H9 (cell line): ENCODE results near the gene FARP2. TPM values are rescaled to one million over a fixed set of nuclear protein-coding genes. Genes with fewer than 3 reads are reported as not detected.

Experiments
- DNase-seq: peaks from one replicate; pipeline ENCODE4 v3.0.0-alpha.2; 2017
- H2AFZ ChIP-seq: one replicate; pipeline ENCODE4 v1.6.1; 2013; ENCODE audit warnings: mild to moderate bottlenecking, low read length, control low read depth, moderate library complexity
- H2AK5ac ChIP-seq: 2 replicates; pipeline ENCODE4 v1.6.1; 2013; ENCODE audit warnings: low read length, control low read depth, mixed read lengths; ENCODE audit not compliant: insufficient read length
- H2BK120ac ChIP-seq: one replicate; pipeline ENCODE4 v1.6.1; 2013; ENCODE audit warnings: low read depth, mild to moderate bottlenecking, low read length, control low read depth, inconsistent platforms; ENCODE audit not compliant: poor library complexity, severe bottlenecking
- H2BK12ac ChIP-seq: 2 replicates; pipeline ENCODE4 v1.6.1; 2013; ENCODE audit warnings: low read length, control low read depth, mixed read lengths, low read depth; ENCODE audit not compliant: insufficient read length
- H2BK15ac ChIP-seq: 2 replicates; pipeline ENCODE4 v1.6.1; 2013; ENCODE audit warnings: low read depth, low read length, control low read depth
- H2BK20ac ChIP-seq: one replicate; pipeline ENCODE4 v1.6.1; 2013; ENCODE audit warnings: low read depth, mild to moderate bottlenecking, low read length, control low read depth, inconsistent platforms; ENCODE audit not compliant: poor library complexity, severe bottlenecking
- H2BK5ac ChIP-seq: 2 replicates; pipeline ENCODE4 v1.6.1; 2013; ENCODE audit warnings: low read length, control low read depth, mixed read lengths; ENCODE audit not compliant: insufficient read length
- H3K14ac ChIP-seq: 2 replicates; pipeline ENCODE4 v1.6.1; 2013; ENCODE audit warnings: low read length, control low read depth; ENCODE audit not compliant: insufficient read depth
- H3K18ac ChIP-seq: 2 replicates; pipeline ENCODE4 v1.6.1; 2013; ENCODE audit warnings: low read depth, mild to moderate bottlenecking, mixed read lengths, low read length, control low read depth; ENCODE audit not compliant: insufficient read length
- H3K23ac ChIP-seq: 2 replicates; pipeline ENCODE4 v1.6.1; 2013; ENCODE audit warnings: low read length, control low read depth, mixed read lengths, low read depth; ENCODE audit not compliant: insufficient read length
- H3K23me2 ChIP-seq: 2 replicates; pipeline ENCODE4 v1.6.1; 2013; ENCODE audit warnings: low read depth, mild to moderate bottlenecking, mixed read lengths, low read length, control low read depth; ENCODE audit not compliant: insufficient read length, poor library complexity, severe bottlenecking
- H3K27ac ChIP-seq: 2 replicates; pipeline ENCODE4 v1.5.1; 2013; ENCODE audit warnings: low read length, control low read depth, mixed read lengths, low read depth; ENCODE audit not compliant: insufficient read length
- H3K27me3 ChIP-seq: 2 replicates; pipeline ENCODE4 v1.6.1; 2013; ENCODE audit warnings: low read length, control low read depth, inconsistent platforms; ENCODE audit not compliant: insufficient read depth
- H3K4ac ChIP-seq: 2 replicates; pipeline ENCODE4 v1.6.1; 2013; ENCODE audit warnings: low read depth, mild to moderate bottlenecking, control low read depth, inconsistent platforms, low read length, moderate library complexity
- H3K4me1 ChIP-seq: 2 replicates; pipeline ENCODE4 v1.6.1; 2013; ENCODE audit warnings: low read length, control low read depth, inconsistent platforms; ENCODE audit not compliant: insufficient read depth
- H3K4me2 ChIP-seq: 2 replicates; pipeline ENCODE4 v1.6.1; 2013; ENCODE audit warnings: low read length, control low read depth, mixed read lengths; ENCODE audit not compliant: insufficient read length, insufficient read depth
- H3K56ac ChIP-seq: 2 replicates; pipeline ENCODE4 v1.6.1; 2013; ENCODE audit warnings: low read depth, mild to moderate bottlenecking, mixed read lengths, low read length, control low read depth; ENCODE audit not compliant: insufficient read length
- H3K79me1 ChIP-seq: 2 replicates; pipeline ENCODE4 v1.6.1; 2013; ENCODE audit warnings: low read depth, mild to moderate bottlenecking, moderate library complexity, low read length, control low read depth, inconsistent platforms; ENCODE audit not compliant: insufficient read depth, poor library complexity, severe bottlenecking
- H3K79me2 ChIP-seq: 2 replicates; pipeline ENCODE4 v1.6.1; 2013; ENCODE audit warnings: low read length, control low read depth, inconsistent platforms; ENCODE audit not compliant: insufficient read depth
- H3K9ac ChIP-seq: 2 replicates; pipeline ENCODE4 v1.6.1; 2013; ENCODE audit warnings: low read length, control low read depth, mixed read lengths; ENCODE audit not compliant: insufficient read length; ENCODE audit errors: extremely low read depth
- H3K9me3 ChIP-seq: one replicate; pipeline ENCODE4 v1.6.1; 2013; ENCODE audit warnings: low read depth, low read length, inconsistent platforms; ENCODE audit not compliant: control insufficient read depth
- H3T11ph ChIP-seq: one replicate; pipeline ENCODE4 v1.6.1; 2013; ENCODE audit warnings: mild to moderate bottlenecking, low read length, control low read depth, inconsistent platforms
- H4K20me1 ChIP-seq: one replicate; pipeline ENCODE4 v1.6.1; 2013; ENCODE audit not compliant: control insufficient read depth, insufficient read length, insufficient read depth
- H4K5ac ChIP-seq: 2 replicates; pipeline ENCODE4 v1.6.1; 2013; ENCODE audit warnings: low read depth, mild to moderate bottlenecking, mixed read lengths, low read length, control low read depth; ENCODE audit not compliant: insufficient read length
- H4K8ac ChIP-seq: replicated peaks from 2 replicates; pipeline ENCODE4 v1.6.1; 2013; ENCODE audit warnings: low read length, control low read depth, mixed read lengths, low read depth; ENCODE audit not compliant: insufficient read length
- H4K91ac ChIP-seq: 2 replicates; pipeline ENCODE4 v1.6.1; 2013; ENCODE audit warnings: low read depth, mild to moderate bottlenecking, moderate library complexity, mixed read lengths, low read length, control low read depth; ENCODE audit not compliant: insufficient read length
- H3K27ac Mint-ChIP-seq, 3 experiments: 2 replicates in 2 of 3; 3 replicates in 1 of 3; pipeline ENCODE4 v1.8.0; 2020 to 2021; ENCODE audit warnings: mixed read lengths in 3 of 3, mild to moderate bottlenecking in 1 of 3, moderate library complexity in 1 of 3
- H3K27me3 Mint-ChIP-seq: 2 replicates; pipeline ENCODE4 v1.8.0; 2021; ENCODE audit warnings: low read depth, mild to moderate bottlenecking, moderate library complexity, mixed read lengths
- H3K36me3 Mint-ChIP-seq, 3 experiments: 2 replicates in 2 of 3; 3 replicates in 1 of 3; pipeline ENCODE4 v1.8.0; 2020 to 2021; ENCODE audit warnings: low read depth in 3 of 3, mixed read lengths in 3 of 3; ENCODE audit not compliant: insufficient read depth in 1 of 3
- H3K4me1 Mint-ChIP-seq, 2 experiments: 2 replicates each; pipeline ENCODE4 v1.8.0; 2020; ENCODE audit warnings: mixed read lengths in 2 of 2
- H3K4me3 Mint-ChIP-seq, 2 experiments: 2 replicates in 1 of 2; 3 replicates in 1 of 2; pipeline ENCODE4 v1.8.0; 2020 to 2021; ENCODE audit warnings: mild to moderate bottlenecking in 2 of 2, mixed read lengths in 2 of 2, moderate library complexity in 1 of 2
- H3K9me3 Mint-ChIP-seq, 2 experiments: 2 replicates in 1 of 2; 3 replicates in 1 of 2; pipeline ENCODE4 v1.8.0; 2020; ENCODE audit warnings: mild to moderate bottlenecking in 2 of 2, mixed read lengths in 2 of 2, moderate library complexity in 1 of 2
- CTCF ChIP-seq: fragments of 200-600 bp; sonication (generic); conservative IDR thresholded peaks from 3 replicates; pipeline ENCODE4 v1.8.0; 2021; ENCODE audit warnings: antibody characterized with exemption, mild to moderate bottlenecking
- WGBS: extraction: QIAGEN DNeasy Blood & Tissue Kit; methylation state at CpG from one replicate; pipeline ENCODE4 v1.1.7; 2013; ENCODE audit warnings: missing lambda C conversion rate, low lambda C conversion rate, mixed read lengths; ENCODE audit not compliant: insufficient read length; ENCODE audit errors: extremely low coverage; 5-methylcytosine and 5-hydroxymethylcytosine counted together
- total RNA-seq: library from RNA; stranded (reverse); gene quantifications from 2 replicates; pipeline ENCODE4 v1.2.1, GENCODE V29; 2021

Gene FARP2
- total RNA-seq, 1 experiment from 2014 or later: 33.9 TPM

- Histone ChIP-seq H3K79me2 (no peaks in the 10 kb centered on the region), H3K56ac (no peak overlapping the region), H3K79me1 (no peaks in the 10 kb centered on the region), H4K8ac (no peak overlapping the region), H2BK20ac (no peak overlapping the region), H3K9ac (no peak overlapping the region), H3K9me3 (no peaks in the 10 kb centered on the region), H2BK12ac (no peak overlapping the region), H3K27me3 (no peaks in the 10 kb centered on the region), H2AK5ac (no peak overlapping the region), H2BK15ac (no peak overlapping the region), H3K27ac (no peak overlapping the region), H3K23me2 (no peaks in the 10 kb centered on the region), H2BK5ac (no peak overlapping the region), H2AFZ (no peak overlapping the region), H3K4me1 (no peaks in the 10 kb centered on the region), H3K18ac (no peak overlapping the region), H4K91ac (no peak overlapping the region), H3K14ac (no peak overlapping the region), H3K4me2 (no peak overlapping the region), H4K5ac (no peak overlapping the region), H3K23ac (no peak overlapping the region), H3K4ac (no peak overlapping the region), H3T11ph (no peak overlapping the region), H4K20me1 (peaks cover 2% of the 10 kb centered on the region), H2BK120ac (no peak overlapping the region)
- Mint-ChIP-seq H3K36me3 (peaks cover 5 to 9% (median 6%) of the 10 kb centered on the region in 3 experiments; a peak in 4 of 7 replicates), H3K9me3 (peaks cover 3 to 6% of the 10 kb centered on the region in 2 experiments; a peak in 3 of 5 replicates), H3K27ac (no peak overlapping the region), H3K27me3 (no peaks in the 10 kb centered on the region; the same call in 1 of the 2 replicates), H3K4me1 (peaks cover 9% of the 10 kb centered on the region in 2 experiments), H3K4me3 (0 out of 5 replicates have a peak overlapping the region, but pooled peaks of 1 of the 2 experiments have one; percentile 44)
- no peak for DNase-seq
- TF ChIP-seq CTCF: no peak
- no CpG with 5 or more reads among the region's 11 CpGs for WGBS
Observed at GRCh38 chr2:241519669-241520068, 163.6 kb downstream of the FARP2 start.
